ENCODE results near the gene TOE1. TPM values are rescaled to one million over a fixed set of nuclear protein-coding genes. Genes with fewer than 3 reads are reported as not detected.

Gene TOE1
- total RNA-seq, 2 experiments from 2014 or later: 23.0 to 23.8 TPM

DNA sequence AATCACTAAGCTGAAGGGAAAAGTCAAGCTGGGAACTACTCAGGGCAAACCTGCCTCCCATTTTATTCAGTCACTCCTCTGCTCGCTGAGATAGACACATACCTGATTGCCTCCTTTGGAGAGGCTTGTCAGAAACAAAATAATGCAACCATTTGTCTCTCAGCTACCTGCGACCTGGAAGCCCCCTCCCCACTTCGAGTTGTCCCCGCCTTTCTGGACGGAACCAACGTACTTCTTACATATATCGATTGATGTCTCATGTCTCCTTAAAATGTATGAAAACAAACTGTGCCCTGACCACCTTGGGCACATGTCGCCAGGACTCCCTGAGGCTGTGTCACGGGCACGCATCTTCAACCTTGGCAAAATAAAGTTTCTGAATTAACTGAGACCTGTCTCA, 34.7 kb upstream of the TOE1 start:
- Mint-ChIP-seq H3K4me3 (peak overlapping the region; percentile 33), H3K27ac (peak overlapping the region; percentile 74), H3K27me3 (ENCODE audit: low read depth) (no peaks in the 10 kb centered on the region), H3K36me3 (ENCODE audit: low read depth) (no peaks in the 10 kb centered on the region), H3K9me3 (no peaks in the 10 kb centered on the region), H3K4me1 (ENCODE audit: low read depth) (peaks cover 33% of the 10 kb centered on the region)
- CTCF ChIA-PET: interaction anchor here (0.6 to 9.2 kb wide), 5 partner anchors 23 to 287 kb away, joined by 3 to 155 read pairs (median 3); partner anchors contain the start of genes MUTYH and TOE1
- intact Hi-C loops (cut with micrococcal nuclease): no loop called here
- no peak for DNase-seq

DNA sequence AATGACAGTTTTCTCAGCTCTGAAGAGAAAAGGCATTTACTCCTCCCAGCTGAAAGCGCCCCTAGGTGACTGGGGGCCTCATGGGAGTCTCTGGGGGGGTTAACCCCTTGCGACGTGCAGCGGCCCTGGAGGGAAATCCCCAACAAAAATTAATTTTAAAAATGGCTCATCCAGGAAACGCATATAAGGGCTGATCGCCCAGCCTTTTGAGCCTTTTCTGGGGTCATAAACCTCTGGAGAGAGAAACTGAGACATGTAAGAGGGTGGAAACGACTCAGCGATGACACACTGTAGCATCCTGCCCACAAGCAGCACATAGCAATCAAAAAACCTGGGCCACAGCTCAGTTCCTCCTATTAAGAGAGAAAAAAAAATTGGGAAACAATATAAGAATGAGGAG, 33.7 kb upstream of the TOE1 start:
- DNase-seq: peak; percentile 80
- Mint-ChIP-seq H3K27ac (peak overlapping the region; percentile 74), H3K4me3 (peak overlapping the region; percentile 22), H3K4me1 (ENCODE audit: low read depth) (peaks cover 33% of the 10 kb centered on the region), H3K36me3 (ENCODE audit: low read depth) (no peaks in the 10 kb centered on the region), H3K27me3 (ENCODE audit: low read depth) (no peaks in the 10 kb centered on the region), H3K9me3 (no peaks in the 10 kb centered on the region)
- CTCF ChIA-PET: interaction anchor here (0.6 to 2.3 kb wide), 4 partner anchors 34 to 335 kb away, joined by 3 to 9 read pairs (median 4); partner anchors contain the start of genes MUTYH and TOE1
- intact Hi-C loops (cut with micrococcal nuclease): no loop called here

DNA sequence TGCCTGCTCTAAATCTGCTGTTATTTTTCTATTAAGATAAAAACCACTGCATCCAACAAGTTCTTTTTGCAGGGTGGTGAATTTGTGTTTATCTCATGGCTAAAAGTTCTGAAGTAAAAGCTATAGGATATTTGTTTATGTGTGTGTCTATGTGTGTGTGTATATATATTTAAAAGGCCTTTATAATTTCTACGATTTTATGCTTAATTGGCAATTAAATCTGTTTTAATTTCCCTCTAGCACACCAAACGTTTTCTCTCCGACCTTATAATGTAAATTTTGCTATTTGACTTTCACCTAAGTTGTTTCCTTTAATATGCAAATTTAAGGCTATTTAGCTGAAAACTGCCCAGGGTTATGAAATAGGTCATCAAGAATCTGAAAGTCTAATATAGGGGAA, 33.1 kb upstream of the TOE1 start:
- no peak overlapping the region for H3K4me3 Mint-ChIP-seq
- peaks cover 33% of the 10 kb centered on the region for H3K4me1 Mint-ChIP-seq (ENCODE audit: low read depth)
- H3K9me3 Mint-ChIP-seq: no peaks in the 10 kb centered on the region
- CTCF ChIA-PET: interaction anchor here (0.6 to 2.3 kb wide), 4 partner anchors 33 to 335 kb away, joined by 3 to 9 read pairs (median 4); partner anchors contain the start of genes MUTYH and TOE1
- no peak for DNase-seq
- intact Hi-C loops (cut with micrococcal nuclease): no loop called here
- no peak overlapping the region for H3K27ac Mint-ChIP-seq
- H3K27me3 Mint-ChIP-seq (ENCODE audit: low read depth): no peaks in the 10 kb centered on the region
- no peaks in the 10 kb centered on the region for H3K36me3 Mint-ChIP-seq (ENCODE audit: low read depth)

DNA sequence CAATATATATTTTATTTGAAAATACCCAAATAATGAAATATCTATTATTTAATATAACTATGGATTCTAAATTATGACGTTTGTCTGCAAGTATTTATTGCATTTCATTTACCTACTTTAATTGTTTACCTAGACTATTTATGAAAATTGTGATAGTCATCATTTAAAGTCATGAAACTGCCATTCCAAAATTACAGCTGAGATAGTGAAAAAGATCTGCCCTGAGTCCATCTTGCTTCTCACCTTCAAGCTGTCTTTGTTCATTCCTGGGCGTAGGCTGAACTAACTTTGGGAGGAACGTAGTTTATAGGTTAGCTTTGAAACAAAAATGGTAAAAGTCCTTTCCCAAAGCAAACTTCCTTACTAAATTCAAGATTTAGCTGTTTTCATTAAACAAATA, 25.7 kb upstream of the TOE1 start:
- Mint-ChIP-seq H3K9me3 (no peaks in the 10 kb centered on the region), H3K36me3 (ENCODE audit: low read depth) (no peaks in the 10 kb centered on the region), H3K4me1 (ENCODE audit: low read depth) (no peaks in the 10 kb centered on the region), H3K4me3 (no peak overlapping the region), H3K27me3 (ENCODE audit: low read depth) (no peaks in the 10 kb centered on the region), H3K27ac (no peak overlapping the region)
- intact Hi-C loops (cut with micrococcal nuclease): no loop called here
- DNase-seq: no peak
- CTCF ChIA-PET: interaction anchor here (0.7 to 0.9 kb wide), 2 partner anchors 11 to 12 kb away, joined by 3 read pairs; no protein-coding TSS in a partner anchor

DNA sequence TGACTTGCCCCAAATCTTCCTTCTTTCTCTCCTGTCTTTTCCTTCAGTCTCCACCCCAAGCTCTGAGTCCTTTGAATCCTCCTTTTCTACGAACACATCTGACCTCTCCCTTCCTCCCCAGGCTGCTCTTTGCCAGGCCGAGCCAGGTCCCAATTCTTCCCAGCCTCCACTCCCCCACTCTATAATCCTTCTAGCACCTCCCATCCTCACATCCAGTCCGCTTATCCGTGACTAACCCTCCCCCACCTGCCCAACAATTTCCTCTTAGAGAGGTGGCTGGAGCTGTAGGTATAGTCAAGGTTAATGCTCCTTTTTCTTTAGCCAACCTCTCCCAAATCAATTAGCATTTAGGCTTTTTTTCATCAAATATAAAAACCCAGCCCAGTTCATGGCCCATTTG, 22.8 kb upstream of the TOE1 start:
- CTCF ChIA-PET: no interaction called here
- H3K27me3 Mint-ChIP-seq (ENCODE audit: low read depth): no peaks in the 10 kb centered on the region
- H3K9me3 Mint-ChIP-seq: no peaks in the 10 kb centered on the region
- H3K4me1 Mint-ChIP-seq (ENCODE audit: low read depth): no peaks in the 10 kb centered on the region
- no peak for DNase-seq
- H3K27ac Mint-ChIP-seq: no peak overlapping the region
- intact Hi-C loops (cut with micrococcal nuclease): no loop called here
- H3K36me3 Mint-ChIP-seq (ENCODE audit: low read depth): no peaks in the 10 kb centered on the region
- no peak overlapping the region for H3K4me3 Mint-ChIP-seq

DNA sequence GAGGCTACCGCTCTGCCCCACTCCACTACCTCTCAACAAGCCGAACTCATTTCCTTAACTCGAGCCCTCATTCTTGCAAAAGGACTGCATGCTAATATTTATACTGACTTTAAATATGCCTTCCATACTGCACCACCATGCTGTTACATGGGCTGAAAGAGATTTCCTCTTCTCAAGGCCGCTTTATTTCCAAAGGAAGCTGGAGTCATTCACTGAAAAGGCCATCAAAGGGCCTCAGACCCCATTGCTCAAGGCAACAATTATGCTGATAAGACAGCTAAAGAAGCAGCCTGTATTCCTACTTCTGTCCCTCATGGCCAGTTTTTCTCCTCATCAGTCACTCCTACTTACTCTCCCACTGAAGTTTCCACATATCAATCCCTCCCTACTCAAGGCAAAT, 20.2 kb upstream of the TOE1 start:
- intact Hi-C loops (cut with micrococcal nuclease): no loop called here
- H3K4me3 Mint-ChIP-seq: no peak overlapping the region
- no peaks in the 10 kb centered on the region for H3K36me3 Mint-ChIP-seq (ENCODE audit: low read depth)

DNA sequence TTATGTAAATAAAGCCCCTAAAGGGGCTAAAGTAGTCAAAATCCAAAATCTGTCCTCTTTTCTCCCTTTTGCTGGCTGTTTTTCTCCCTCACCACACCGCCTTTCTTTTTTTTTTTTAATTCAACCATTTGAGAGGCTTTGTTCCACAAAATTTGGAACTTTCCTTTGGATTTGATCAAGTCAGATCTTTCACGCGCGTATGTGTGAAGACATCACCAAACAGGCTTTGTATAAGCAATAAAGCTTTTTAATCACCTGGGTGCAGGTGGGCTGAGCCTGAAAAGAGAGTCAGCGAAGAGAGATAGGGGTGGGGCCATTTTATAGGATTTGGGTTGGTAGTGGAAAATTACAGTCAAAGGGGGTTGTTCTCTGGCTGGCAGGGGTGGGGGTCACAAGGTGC, 18.5 kb upstream of the TOE1 start:
- no peaks in the 10 kb centered on the region for H3K9me3 Mint-ChIP-seq
- H3K27me3 Mint-ChIP-seq (ENCODE audit: low read depth): no peaks in the 10 kb centered on the region
- intact Hi-C loops (cut with micrococcal nuclease): no loop called here
- peaks cover 2% of the 10 kb centered on the region for H3K4me1 Mint-ChIP-seq (ENCODE audit: low read depth)
- H3K36me3 Mint-ChIP-seq (ENCODE audit: low read depth): no peaks in the 10 kb centered on the region
- H3K4me3 Mint-ChIP-seq: no peak overlapping the region
- CTCF ChIA-PET: interaction anchor here (0.7 kb wide), 2 partner anchors 152 to 248 kb away, joined by 3 read pairs; no protein-coding TSS in a partner anchor
- no peak for DNase-seq
- H3K27ac Mint-ChIP-seq: no peak overlapping the region

More for the DNA sequence above, 20.2 kb upstream of the TOE1 start:
- Mint-ChIP-seq H3K27ac (no peak overlapping the region), H3K4me1 (ENCODE audit: low read depth) (no peaks in the 10 kb centered on the region), H3K9me3 (no peaks in the 10 kb centered on the region), H3K27me3 (ENCODE audit: low read depth) (no peaks in the 10 kb centered on the region)
- CTCF ChIA-PET: interaction anchor here (1.2 to 1.3 kb wide), 2 partner anchors 9 to 20 kb away, joined by 4 read pairs; no protein-coding TSS in a partner anchor
- no peak for DNase-seq

DNA sequence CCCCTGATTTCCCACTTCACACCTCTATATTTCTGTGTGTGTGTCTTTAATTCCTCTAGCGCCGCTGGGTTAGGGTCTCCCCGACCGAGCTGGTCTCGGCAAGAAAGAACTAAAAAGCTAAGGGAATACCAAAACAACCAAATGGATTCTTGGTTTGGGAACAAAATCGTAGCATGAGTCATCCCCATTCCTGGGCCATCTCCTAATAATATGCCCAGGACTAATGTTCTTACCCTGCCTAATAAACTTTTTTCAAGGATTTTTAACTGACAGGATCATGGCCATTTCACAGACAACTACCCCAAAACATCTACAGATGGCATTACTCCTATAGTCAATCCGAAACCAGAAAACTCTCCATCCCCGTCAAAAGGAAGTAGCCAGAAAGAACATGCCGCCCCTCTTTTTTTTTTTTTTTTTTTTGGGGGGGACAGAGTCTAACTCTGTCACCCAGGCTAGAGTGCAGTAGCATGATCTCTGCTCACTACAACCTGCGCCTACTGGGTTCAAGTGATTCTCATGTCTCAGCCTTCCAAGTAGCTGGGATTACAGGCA, 17.4 kb upstream of the TOE1 start:
- H3K27ac Mint-ChIP-seq: no peak overlapping the region
- intact Hi-C loops (cut with micrococcal nuclease): no loop called here
- DNase-seq: no peak
- no peaks in the 10 kb centered on the region for H3K9me3 Mint-ChIP-seq
- H3K27me3 Mint-ChIP-seq (ENCODE audit: low read depth): no peaks in the 10 kb centered on the region
- H3K36me3 Mint-ChIP-seq (ENCODE audit: low read depth): no peaks in the 10 kb centered on the region
- CTCF ChIA-PET: no interaction called here
- H3K4me3 Mint-ChIP-seq: no peak overlapping the region
- H3K4me1 Mint-ChIP-seq (ENCODE audit: low read depth): peaks cover 6% of the 10 kb centered on the region

DNA sequence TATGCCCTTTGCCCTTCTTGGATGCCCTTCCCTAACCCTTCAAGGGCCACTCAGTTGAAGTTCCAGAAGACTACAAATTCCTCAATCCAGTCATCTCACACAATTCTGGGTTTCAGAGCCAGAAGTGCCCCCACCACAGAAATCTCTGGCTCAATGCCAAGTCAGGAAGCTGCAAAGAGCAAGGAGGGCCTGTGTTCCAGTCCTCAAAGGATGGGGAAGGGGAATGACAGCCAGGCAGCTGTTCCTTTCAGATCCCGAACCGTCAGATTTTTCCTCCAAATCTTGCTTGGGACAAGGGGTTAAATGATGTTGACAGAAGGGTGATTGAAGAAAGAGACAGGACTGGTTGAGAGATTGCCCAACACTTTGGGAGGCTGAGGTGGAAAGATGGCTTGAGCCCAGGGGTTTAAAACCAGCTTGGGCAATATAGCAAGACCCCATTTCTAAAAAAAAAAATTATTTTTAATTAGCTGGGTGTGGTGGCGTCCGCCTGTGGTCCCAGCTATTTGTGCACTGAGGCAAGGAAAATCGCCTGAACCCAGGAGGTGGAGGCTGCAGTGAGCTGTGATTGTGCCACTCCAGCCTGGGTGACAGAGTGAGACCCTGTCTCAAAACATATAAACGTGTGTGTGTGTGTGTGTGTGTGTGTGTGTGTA, 14.0 kb upstream of the TOE1 start:
- CTCF ChIA-PET: interaction anchor here (1.2 to 1.4 kb wide), 2 partner anchors 12 to 24 kb away, joined by 3 to 4 read pairs; no protein-coding TSS in a partner anchor
- H3K36me3 Mint-ChIP-seq (ENCODE audit: low read depth): peaks cover 20% of the 10 kb centered on the region
- H3K27me3 Mint-ChIP-seq (ENCODE audit: low read depth): no peaks in the 10 kb centered on the region
- no peak for DNase-seq
- H3K9me3 Mint-ChIP-seq: no peaks in the 10 kb centered on the region
- peaks cover 26% of the 10 kb centered on the region for H3K4me1 Mint-ChIP-seq (ENCODE audit: low read depth)
- peak overlapping the region; percentile 46 for H3K27ac Mint-ChIP-seq
- intact Hi-C loops (cut with micrococcal nuclease): loop anchor here (1.0 kb wide), 1 partner anchor 23 kb away; no protein-coding TSS in a partner anchor
- peak overlapping the region; percentile 79 for H3K4me3 Mint-ChIP-seq

DNA sequence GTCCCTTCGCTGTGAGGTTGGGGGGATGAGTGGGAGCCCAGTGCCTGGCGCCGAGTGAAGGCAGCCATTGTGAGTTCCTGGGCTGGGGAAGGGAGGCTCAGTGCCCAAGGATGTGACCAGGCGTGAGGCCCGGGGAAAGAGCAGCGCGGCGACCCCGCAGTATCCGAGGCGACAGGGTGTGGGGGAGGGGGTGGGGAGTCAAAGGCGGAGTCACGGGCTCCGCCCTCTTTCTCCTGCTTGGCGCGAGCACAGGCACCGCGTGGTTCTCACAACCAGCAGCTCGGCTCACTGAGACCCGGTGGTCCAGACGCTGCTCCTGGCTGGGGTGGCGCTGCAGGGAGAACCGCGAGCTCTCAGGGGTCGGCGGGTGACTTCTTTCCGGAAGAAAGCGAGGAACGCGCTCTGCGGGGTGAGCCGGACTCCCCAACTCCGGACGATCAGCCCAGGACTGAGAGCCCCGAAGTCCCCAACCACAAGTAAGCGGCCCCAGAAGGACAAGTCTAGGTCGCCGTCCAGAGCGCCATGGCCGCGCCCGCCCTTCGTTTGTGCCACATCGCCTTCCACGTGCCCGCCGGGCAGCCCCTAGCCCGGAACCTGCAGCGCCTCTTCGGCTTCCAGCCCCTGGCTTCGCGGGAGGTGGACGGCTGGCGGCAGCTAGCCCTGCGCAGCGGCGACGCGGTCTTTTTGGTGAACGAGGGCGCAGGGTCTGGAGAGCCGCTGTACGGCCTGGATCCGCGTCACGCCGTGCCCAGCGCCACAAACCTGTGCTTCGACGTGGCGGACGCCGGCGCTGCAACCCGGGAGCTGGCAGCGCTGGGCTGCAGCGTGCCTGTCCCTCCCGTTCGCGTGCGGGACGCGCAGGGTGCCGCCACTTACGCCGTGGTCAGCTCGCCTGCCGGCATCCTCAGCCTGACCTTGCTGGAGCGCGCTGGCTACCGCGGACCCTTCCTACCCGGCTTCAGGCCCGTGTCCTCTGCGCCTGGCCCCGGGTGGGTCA, 13.0 kb upstream of the TOE1 start, which contains the start of gene HPDL:
TSS of gene HPDL (plus strand) at position 269 of the 997 bp plus-strand sequence. CDS start at position 523, 254 bp downstream.
- Mint-ChIP-seq H3K27me3 (ENCODE audit: low read depth) (no peaks in the 10 kb centered on the region), H3K4me1 (ENCODE audit: low read depth) (peaks cover 26% of the 10 kb centered on the region), H3K36me3 (ENCODE audit: low read depth) (peaks cover 20% of the 10 kb centered on the region), H3K27ac (peak within 1 kb of the TSS; percentile 46), H3K9me3 (no peaks in the 10 kb centered on the region), H3K4me3 (peak within 1 kb of the TSS; percentile 79)
- intact Hi-C loops (cut with micrococcal nuclease): loop anchor here (1.0 kb wide), 1 partner anchor 24 kb away; no protein-coding TSS in a partner anchor
- DNase-seq: peak; percentile 74
- CTCF ChIA-PET: interaction anchor here (0.5 to 1.3 kb wide), 4 partner anchors 13 to 308 kb away, joined by 3 to 6 read pairs (median 4); no protein-coding TSS in a partner anchor

DNA sequence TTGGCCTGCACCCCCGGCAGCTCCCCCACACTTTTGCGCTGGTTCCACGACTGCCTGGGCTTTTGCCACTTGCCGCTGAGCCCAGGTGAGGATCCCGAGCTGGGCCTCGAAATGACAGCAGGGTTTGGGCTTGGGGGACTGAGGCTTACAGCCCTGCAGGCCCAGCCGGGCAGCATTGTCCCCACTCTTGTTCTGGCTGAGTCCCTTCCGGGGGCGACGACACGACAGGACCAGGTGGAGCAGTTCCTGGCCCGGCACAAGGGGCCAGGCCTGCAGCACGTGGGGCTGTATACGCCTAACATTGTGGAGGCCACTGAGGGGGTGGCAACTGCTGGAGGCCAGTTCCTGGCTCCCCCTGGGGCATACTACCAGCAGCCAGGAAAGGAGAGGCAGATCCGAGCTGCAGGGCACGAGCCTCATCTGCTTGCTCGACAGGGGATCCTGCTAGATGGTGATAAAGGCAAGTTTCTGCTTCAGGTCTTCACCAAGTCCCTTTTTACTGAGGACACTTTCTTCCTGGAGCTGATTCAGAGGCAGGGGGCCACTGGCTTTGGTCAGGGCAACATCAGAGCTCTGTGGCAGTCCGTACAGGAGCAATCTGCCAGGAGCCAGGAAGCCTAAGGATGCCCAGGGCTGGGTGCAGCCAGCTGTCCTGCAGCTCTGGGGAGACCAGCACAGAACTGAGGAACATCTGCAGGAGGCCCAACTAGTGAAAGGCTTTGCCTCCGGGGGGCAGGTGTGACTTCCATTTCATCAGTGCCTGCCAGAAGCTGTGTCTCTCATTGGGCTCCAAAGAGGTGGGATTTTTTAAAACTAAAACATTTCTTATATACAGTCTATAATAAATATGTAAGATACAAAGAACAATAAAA, 12.1 kb upstream of the TOE1 start:
- Mint-ChIP-seq H3K27me3 (ENCODE audit: low read depth) (no peaks in the 10 kb centered on the region), H3K9me3 (no peaks in the 10 kb centered on the region), H3K4me3 (peak overlapping the region; percentile 79), H3K36me3 (ENCODE audit: low read depth) (peaks cover 20% of the 10 kb centered on the region), H3K4me1 (ENCODE audit: low read depth) (peaks cover 26% of the 10 kb centered on the region), H3K27ac (peak overlapping the region; percentile 39)
- intact Hi-C loops (cut with micrococcal nuclease): no loop called here
- DNase-seq: peak; percentile 36
- CTCF ChIA-PET: interaction anchor here (0.5 to 1.3 kb wide), 9 partner anchors 9 to 534 kb away, joined by 3 to 6 read pairs (median 3); no protein-coding TSS in a partner anchor

All from activated naive CD4-positive, alpha-beta T cell treated with anti-CD3 and anti-CD28 coated beads for 36 hours (primary cell).